C4-2B (cell line): ENCODE measurements around the gene TMEM79.

Experiments
- H3K27ac ChIP-seq: fragments of 450-650 bp; 2 replicates; pipeline ENCODE4 v1.5.1; 2017
- ZFX ChIP-seq: fragments of 450-650 bp; IDR thresholded peaks from 2 replicates; pipeline ENCODE4 v1.6.1; 2017
- TF ChIP-seq, protein P1 (sequence below): fragments of 450-650 bp; conservative IDR thresholded peaks from 2 replicates; pipeline ENCODE4 v1.5.1; 2017; ENCODE audit warnings: mild to moderate bottlenecking

Gene TMEM79

DNA sequence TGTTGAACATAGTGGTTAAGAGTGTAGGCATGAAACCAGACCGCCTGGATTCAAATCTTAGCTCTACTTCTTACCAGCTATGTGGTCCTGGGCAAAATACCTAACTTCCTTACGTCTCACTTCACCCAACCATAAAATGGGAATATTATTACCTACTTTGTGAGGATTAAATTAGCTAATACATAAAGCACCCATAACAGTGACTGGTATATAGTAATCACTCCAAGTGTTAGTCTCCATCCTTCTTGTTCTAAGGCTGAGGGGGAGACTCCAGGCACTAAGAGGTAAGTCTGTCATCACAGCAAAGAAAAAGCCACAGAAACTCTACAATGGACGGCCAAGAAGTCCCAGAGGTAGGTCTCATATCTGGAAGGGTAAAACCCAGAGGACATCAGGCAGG lies 4.3 kb upstream of the TMEM79 start:
- H3K27ac ChIP-seq: no peak overlapping the region

GRCh38 chr1:156281281-156281680 lies 2.8 kb upstream of the TMEM79 start:
- H3K27ac ChIP-seq: peak overlapping the region; percentile 94
- no peak for TF ChIP-seq ZFX
- TF ChIP-seq, protein P1, sequence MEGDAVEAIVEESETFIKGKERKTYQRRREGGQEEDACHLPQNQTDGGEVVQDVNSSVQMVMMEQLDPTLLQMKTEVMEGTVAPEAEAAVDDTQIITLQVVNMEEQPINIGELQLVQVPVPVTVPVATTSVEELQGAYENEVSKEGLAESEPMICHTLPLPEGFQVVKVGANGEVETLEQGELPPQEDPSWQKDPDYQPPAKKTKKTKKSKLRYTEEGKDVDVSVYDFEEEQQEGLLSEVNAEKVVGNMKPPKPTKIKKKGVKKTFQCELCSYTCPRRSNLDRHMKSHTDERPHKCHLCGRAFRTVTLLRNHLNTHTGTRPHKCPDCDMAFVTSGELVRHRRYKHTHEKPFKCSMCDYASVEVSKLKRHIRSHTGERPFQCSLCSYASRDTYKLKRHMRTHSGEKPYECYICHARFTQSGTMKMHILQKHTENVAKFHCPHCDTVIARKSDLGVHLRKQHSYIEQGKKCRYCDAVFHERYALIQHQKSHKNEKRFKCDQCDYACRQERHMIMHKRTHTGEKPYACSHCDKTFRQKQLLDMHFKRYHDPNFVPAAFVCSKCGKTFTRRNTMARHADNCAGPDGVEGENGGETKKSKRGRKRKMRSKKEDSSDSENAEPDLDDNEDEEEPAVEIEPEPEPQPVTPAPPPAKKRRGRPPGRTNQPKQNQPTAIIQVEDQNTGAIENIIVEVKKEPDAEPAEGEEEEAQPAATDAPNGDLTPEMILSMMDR: no peak

More for the DNA sequence above, 4.3 kb upstream of the TMEM79 start:
- TF ChIP-seq, protein P1: no peak
- TF ChIP-seq ZFX: no peak

GRCh38 chr1:156281693-156282478 lies 2.2 kb upstream of the TMEM79 start:
- TF ChIP-seq, protein P1: no peak
- TF ChIP-seq ZFX: no peak
- peak overlapping the region; percentile 94 for H3K27ac ChIP-seq

- TF ChIP-seq, protein P1: no peak
- peak; percentile 36; the same call in 1 of the 2 replicates for TF ChIP-seq ZFX
These were observed 1.5 kb upstream of the TMEM79 start, which contains the start of gene SMG5 for GRCh38 chr1:156282479-156283222. Gene SMG5 (minus strand): TSS chr1:156282825. CDS start chr1:156282680, 145 bp downstream.

DNA sequence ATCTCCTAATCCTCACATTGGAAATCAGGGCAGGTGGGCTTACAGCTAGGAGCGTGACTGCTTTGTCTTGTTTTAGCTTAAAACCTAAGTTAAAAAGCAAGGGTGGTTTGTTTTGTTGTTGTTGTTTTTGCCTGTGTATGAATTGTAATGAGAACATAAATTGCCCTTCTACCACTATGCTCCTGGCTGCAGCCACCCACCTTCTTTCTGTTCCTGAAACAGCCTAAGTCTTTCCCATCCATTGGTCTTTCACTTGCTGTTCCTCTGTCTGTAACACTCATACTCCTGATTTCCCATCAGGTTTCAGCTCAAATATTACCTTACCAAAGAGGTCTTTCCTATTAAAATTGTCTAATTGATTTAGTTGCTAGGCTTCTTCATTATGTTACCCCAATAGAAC lies 604 bp upstream of the TMEM79 start:
- TF ChIP-seq, protein P1: no peak
- no peak for TF ChIP-seq ZFX
- H3K27ac ChIP-seq: peak overlapping the region; percentile 94; the same call in 1 of the 2 replicates

More at GRCh38 chr1:156282479-156283222, 1.5 kb upstream of the TMEM79 start, which contains the start of gene SMG5:
- peak within 1 kb of the TSS; percentile 94 for H3K27ac ChIP-seq

DNA sequence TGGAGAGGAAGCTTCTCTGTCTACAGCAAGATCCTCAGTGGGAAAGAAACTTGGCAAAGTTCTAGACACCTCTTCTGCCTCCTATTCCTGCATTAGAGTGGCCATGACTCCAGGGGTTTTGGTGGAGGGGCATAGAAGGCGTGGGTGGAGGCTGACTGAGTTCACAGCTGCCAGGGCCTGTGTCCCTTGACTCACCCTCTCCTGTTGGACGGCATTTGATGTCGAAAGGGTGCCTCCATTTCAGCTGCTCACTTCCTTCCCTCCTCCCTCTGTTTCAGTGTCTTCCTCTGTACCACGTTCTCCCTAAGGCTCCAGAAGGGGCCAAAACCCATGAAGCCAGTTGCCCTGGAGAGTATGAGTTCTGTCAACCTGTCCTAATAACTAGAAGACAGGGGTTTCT lies 632 bp downstream of the TMEM79 start:
- no peak for TF ChIP-seq ZFX
- TF ChIP-seq, protein P1: no peak
- peak overlapping the region; percentile 55 for H3K27ac ChIP-seq

- TF ChIP-seq ZFX: no peak
- TF ChIP-seq, protein P1: no peak
- H3K27ac ChIP-seq: no peak overlapping the region; the same call in 1 of the 2 replicates
These were observed 1.3 kb downstream of the TMEM79 start for GRCh38 chr1:156285437-156285836.
